Transverse colon (tissue), 3 donors: ENCODE measurements around the gene FOCAD.

Experiments used
- CTCF ChIP-seq, 5 experiments: fragments of 200-600 bp in 3 of 5; fragments of 450-650 bp in 2 of 5; sonication (generic) in 3 of 5; IDR thresholded peaks; 1 replicate in 2 of 5; 2 replicates in 3 of 5; pipeline ENCODE4 v1.5.1; 2016 to 2017; ENCODE audit warnings: antibody characterized with exemption in 5 of 5, inconsistent platforms in 3 of 5, mild to moderate bottlenecking in 2 of 5, moderate library complexity in 1 of 5
- POLR2A ChIP-seq: fragments of 450-650 bp; IDR thresholded peaks from one replicate; pipeline ENCODE4 v1.6.1; 2016; ENCODE audit warnings: antibody characterized with exemption, mild to moderate bottlenecking, moderate library complexity

GRCh38 chr9:20941174-20941690 is 257.2 kb downstream of the FOCAD start:
- TF ChIP-seq CTCF (IDR thresholded peaks at IDR 0.05) (peak; percentile 72 to 83 (median 79)), POLR2A (no peak)
